D721Med (cell line): Measurements from ENCODE around the gene PRRC2B.
A peak's percentile ranks its signal among the peaks of the same experiment; 100 is the strongest.

Source experiments
- DNase-seq: peaks from one replicate; pipeline ENCODE4 v3.0.0; 2011; ENCODE audit warnings: low spot score; ENCODE audit not compliant: insufficient read length
- FAIRE-seq: peaks from 2 replicates; lab custom pipeline; 2011; peaks lifted over from hg19 to GRCh38; lab: Jason Lieb, UNC
- TF ChIP-seq, protein P1 (sequence below): IDR thresholded peaks from 2 replicates; pipeline ENCODE4 v1.5.1; 2012; ENCODE audit warnings: mild to moderate bottlenecking, control low read depth; ENCODE audit not compliant: insufficient read depth; ENCODE audit errors: missing control alignments

Gene PRRC2B

DNA sequence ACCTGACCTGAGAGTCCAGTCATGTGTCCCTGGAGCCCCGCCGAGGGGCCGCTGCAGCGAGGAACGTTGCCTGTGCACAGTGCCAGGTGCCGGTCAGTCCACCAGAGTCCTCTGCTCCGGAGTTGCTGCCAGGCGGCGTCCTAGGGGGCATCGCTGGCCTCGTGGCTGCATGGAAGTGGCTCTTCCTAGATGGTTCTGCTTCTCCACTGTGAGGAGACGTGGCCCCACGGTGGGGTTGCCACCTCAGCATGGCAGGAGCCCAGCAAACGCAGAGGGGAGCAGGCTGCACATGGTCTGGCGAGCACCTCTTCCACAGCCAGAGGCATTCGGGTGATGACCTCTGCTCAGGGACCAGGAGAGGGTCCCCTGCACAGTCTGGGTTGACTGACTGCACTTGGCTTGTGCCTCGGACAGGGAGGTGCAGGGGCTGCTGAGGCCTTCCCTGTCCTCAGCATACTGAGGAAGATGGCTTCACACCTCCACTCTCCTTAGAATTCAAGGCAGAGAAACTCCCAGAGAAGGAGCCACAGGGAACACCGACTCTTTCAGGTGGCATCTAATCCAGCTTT lies 83.0 kb downstream of the PRRC2B start:
- DNase-seq (no peak), FAIRE-seq (no peak)
- TF ChIP-seq, protein P1, sequence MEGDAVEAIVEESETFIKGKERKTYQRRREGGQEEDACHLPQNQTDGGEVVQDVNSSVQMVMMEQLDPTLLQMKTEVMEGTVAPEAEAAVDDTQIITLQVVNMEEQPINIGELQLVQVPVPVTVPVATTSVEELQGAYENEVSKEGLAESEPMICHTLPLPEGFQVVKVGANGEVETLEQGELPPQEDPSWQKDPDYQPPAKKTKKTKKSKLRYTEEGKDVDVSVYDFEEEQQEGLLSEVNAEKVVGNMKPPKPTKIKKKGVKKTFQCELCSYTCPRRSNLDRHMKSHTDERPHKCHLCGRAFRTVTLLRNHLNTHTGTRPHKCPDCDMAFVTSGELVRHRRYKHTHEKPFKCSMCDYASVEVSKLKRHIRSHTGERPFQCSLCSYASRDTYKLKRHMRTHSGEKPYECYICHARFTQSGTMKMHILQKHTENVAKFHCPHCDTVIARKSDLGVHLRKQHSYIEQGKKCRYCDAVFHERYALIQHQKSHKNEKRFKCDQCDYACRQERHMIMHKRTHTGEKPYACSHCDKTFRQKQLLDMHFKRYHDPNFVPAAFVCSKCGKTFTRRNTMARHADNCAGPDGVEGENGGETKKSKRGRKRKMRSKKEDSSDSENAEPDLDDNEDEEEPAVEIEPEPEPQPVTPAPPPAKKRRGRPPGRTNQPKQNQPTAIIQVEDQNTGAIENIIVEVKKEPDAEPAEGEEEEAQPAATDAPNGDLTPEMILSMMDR, result no peak

DNA sequence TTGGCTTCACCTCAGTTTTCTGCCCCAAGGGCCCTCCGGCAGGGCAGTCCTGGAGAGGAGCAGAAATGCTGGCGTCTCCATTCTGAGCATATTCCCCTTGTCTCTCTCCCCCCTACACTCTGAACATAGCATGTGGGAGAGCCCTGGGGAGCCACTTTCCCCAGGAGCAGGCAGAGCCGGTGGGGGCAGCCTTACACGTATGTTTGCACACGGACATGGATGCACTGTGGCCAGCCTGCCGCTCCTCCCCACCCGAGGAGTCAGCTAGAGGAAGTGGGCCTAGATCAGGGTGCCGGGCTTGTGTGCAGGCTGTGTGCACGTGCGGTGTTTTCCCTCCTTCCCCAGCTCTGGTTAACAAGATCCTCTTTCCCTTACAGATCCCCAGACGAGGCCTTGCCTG lies 83.5 kb downstream of the PRRC2B start:
- TF ChIP-seq, protein P1, result no peak
- DNase-seq (no peak), FAIRE-seq (no peak)

DNA sequence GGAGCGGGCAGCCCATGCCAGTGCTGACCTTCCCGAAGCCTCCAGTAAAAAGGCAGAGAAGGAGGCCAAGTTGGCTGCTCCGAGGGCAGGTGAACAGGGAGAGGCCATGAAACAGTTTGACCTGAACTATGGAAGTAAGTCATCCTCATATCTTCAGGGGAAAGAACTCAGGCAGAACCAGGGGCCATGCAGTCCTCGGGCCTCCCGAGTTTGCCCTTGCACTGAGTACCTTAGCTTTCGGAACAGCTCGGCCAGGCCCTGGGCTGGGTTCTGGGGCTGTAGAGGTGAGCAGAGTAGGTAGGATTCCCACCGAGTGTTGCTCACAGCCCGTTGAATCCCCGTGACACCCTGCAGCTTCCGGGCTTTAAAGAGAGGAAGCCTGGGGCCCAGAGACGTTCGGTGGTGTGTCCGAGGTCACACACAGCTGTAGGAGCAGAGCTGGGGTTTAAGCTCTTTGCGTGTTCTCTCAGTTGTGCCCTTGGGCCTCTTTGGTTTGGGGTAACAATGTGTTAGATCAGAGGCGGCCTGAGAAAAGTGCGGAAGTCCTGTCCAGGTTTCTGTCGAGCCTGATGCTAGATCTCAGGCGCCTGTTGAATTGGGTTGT lies 84.0 kb downstream of the PRRC2B start:
- FAIRE-seq, result no peak
- TF ChIP-seq, protein P1, result no peak
- DNase-seq, result no peak

DNA sequence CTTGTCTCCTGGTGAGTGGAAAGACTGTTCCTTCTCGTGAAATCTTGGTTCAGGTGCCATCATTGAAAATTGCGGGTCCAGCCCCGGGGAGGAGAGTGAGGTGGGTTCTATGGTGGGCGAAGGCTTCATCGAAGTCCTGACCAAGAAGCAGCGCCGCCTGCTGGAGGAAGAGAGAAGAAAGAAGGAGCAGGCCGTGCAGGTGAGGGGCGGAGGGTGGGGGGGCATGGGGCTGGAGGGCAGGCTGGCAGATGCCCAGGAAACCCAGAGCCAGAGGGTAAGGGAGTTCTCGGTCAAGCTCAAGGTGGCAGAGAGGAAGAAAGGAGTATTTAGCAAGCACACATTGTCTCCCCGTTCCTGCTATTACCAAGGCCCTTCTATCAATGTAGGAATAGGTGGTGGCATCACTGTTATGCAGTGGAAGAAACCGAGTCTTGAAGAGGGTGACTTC lies 84.6 kb downstream of the PRRC2B start:
- no peak for FAIRE-seq
- TF ChIP-seq, protein P1, result peak; percentile 58

DNA sequence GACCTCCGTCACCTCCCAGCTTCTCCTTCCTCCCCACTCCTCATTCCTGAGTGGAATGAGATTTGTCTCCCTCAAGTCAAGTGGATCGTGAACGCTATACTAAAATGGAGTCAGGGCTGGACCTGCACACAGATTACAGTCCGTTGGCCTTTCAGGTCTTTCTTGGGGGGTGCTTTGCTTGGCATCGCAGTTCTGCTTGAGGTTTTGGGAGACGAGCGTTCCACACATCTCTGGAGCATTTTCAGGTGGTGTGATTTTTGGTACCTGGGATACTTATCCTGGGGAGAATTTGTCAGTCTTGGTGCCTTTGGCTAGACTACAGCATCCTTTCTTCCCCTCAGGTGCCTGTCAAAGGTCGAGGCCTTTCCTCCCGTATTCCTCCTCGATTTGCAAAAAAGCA lies 85.0 kb downstream of the PRRC2B start:
- FAIRE-seq, result no peak
- TF ChIP-seq, protein P1, result no peak
- no peak for DNase-seq

More for the DNA sequence above, 84.6 kb downstream of the PRRC2B start:
- peak; percentile 64 for DNase-seq

GRCh38 chr9:131480258-131480657 lies 86.4 kb downstream of the PRRC2B start:
- DNase-seq (no peak), FAIRE-seq (no peak)
- TF ChIP-seq, protein P1, result no peak
